Fibroblast of the aortic adventitia (primary cell): Measurements from ENCODE around the gene KIF26B. TPM values are rescaled to one million over a fixed set of nuclear protein-coding genes. Genes with fewer than 3 reads are reported as not detected.
"Not testable (repeated sequence)": the region's sequence is repeated elsewhere in the genome, so short reads cannot be mapped to it uniquely, and the experiment has no call there.

ENCODE experiments used
- DNase-seq: peaks from one replicate; pipeline ENCODE4 v3.0.0-alpha.2; 2010; ENCODE audit warnings: low read depth
- H3K4me3 ChIP-seq: 2 replicates; pipeline ENCODE4 v1.5.1; 2011; ENCODE audit warnings: low read depth, mild to moderate bottlenecking, control low read depth, low read length, moderate library complexity
- total RNA-seq: library from RNA; depleted of rRNA; stranded (reverse); fragments of >200 nt; gene quantifications from 2 replicates; pipeline ENCODE4 v1.2.3, GENCODE V29; 2012; ENCODE audit warnings: low replicate concordance
- TF ChIP-seq, protein P1 (sequence below): IDR thresholded peaks from 2 replicates; pipeline ENCODE4 v1.5.1; 2011; ENCODE audit warnings: mild to moderate bottlenecking, low read length, control low read depth, inconsistent platforms; ENCODE audit not compliant: insufficient read depth

Gene KIF26B
- total RNA-seq, 1 donor, result 4.6 TPM

DNA sequence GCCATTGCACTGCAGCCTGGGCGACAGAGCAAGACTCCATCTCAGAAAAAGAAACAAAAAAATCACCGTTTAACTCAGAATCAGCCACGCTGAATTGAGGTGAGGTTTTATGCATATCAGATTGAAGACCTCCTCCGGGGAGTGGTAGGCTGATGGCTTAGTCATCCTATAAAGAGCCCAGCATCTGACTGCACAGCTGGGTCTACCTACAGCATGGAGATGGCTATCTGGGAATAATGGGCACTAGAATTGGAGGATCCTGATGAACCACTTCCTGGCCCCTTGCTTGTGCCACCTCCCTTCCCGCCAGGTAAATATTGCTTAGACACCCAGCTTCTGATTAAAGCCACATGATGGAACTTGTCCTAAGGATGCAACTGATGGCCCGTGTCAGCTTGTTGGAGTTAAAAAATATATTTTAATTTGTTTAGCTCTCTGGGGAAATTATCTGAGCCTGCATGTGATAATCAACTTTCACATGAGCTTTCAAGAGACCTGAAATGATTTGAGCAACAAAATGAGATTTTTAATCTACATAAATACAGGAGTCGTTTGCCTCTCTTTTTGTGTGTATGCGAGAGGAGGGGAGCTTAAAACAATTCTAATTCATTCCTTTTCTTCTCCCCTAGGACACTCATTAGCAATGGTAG is 157.2 kb downstream of the KIF26B start:
- TF ChIP-seq, protein P1, sequence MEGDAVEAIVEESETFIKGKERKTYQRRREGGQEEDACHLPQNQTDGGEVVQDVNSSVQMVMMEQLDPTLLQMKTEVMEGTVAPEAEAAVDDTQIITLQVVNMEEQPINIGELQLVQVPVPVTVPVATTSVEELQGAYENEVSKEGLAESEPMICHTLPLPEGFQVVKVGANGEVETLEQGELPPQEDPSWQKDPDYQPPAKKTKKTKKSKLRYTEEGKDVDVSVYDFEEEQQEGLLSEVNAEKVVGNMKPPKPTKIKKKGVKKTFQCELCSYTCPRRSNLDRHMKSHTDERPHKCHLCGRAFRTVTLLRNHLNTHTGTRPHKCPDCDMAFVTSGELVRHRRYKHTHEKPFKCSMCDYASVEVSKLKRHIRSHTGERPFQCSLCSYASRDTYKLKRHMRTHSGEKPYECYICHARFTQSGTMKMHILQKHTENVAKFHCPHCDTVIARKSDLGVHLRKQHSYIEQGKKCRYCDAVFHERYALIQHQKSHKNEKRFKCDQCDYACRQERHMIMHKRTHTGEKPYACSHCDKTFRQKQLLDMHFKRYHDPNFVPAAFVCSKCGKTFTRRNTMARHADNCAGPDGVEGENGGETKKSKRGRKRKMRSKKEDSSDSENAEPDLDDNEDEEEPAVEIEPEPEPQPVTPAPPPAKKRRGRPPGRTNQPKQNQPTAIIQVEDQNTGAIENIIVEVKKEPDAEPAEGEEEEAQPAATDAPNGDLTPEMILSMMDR, result no peak
- DNase-seq, result no peak
- H3K4me3 ChIP-seq, result no peak overlapping the region

DNA sequence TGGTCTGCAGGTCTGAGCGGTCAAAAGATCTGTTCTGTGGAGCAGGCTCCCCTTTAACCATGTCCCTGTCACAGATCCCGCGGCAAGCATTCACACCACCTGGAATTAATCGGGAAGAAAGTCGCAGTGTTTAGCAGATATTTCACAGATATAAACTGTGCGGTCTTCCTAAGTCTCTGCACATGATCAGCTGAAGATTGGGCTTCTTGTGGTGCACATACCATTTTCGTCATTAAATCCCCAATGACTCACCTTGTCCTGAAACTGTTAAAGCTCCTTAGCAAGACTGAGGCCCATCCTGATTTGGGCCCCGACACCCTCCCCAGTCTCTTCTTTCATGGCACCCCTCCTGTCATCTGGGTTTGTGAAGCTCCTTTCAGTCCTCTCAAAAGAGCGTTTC is 158.8 kb downstream of the KIF26B start:
- TF ChIP-seq, protein P1, result no peak
- H3K4me3 ChIP-seq, result no peak overlapping the region
- no peak for DNase-seq

DNA sequence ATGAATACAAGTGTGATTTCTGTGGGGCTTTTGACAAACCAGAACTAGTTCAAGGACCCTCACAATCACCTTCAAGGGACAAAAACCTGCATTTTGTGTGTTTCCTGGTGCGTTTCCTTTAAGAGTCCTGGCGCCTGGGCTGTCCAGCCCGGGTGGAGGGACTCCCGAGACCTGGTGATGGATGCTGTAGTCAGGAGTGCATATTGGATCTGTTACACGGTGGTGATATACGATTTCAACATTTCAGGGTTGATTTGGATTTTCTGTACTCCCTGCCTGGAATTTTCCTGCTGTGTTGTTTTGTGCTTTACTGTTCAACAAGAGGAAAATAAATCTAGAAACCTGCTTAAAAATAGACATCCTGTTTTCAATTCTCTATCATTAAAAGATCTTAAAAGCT is 162.0 kb downstream of the KIF26B start:
- TF ChIP-seq, protein P1, result no peak
- no peak for DNase-seq
- no peak overlapping the region for H3K4me3 ChIP-seq

DNA sequence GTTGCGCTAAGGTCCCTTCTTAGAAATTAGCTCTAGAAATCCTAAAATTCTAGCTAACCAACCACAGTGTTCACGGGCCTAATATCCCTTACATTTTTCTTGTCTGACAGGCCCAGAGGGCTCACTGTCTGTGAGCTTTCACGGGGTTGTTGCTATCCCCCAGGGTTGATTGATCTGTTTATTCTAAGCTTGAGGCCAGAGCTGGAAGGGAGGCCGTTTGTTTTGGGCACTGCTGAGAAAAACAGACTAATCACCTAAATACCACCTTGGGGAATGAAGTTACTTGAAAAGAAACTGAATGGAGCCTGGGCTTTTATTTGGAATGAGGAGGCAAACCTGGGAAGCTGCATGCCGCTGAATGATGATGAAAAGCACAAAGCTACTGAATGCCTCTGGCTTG is 162.4 kb downstream of the KIF26B start:
- DNase-seq, result no peak
- TF ChIP-seq, protein P1, result no peak
- no peak overlapping the region for H3K4me3 ChIP-seq

DNA sequence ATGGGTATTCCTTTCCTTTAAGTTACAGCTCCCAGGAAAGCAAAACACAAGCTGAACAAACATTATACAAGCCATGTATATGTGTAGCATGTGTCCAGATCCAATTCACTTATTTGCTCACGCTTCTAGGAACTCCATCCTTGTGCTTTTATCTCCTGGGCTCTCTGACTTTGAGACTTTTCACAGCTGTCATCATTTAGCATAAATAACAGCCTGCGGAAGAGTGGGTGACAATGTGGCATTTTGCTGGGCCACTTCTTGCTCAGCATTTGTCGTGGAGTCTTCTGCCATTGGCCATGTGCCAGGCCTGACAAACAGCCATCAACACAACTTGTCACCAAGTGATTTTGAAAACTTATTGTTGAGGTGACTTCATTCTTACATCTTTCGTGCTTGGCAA is 164.3 kb downstream of the KIF26B start:
- DNase-seq, result no peak
- TF ChIP-seq, protein P1, result no peak
- H3K4me3 ChIP-seq, result no peak overlapping the region

DNA sequence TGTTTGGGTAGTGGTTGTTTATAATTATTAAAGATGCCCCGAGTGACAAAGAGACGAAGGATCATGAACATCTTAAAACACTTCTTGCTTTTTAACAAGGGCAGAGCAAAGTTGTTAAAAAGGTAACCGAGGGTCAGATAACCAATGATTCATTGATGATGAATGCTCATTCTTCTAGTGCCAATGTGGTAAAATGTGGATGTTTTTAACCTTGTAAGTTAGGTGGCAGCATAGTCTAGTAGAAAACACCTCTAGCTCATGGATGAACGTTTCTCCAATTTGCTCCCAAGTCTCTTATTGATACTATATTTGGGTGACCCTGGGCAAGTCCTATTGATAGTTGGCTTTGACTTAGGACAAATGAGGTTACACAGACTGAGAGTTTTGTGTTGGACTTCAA is 167.9 kb downstream of the KIF26B start:
- TF ChIP-seq, protein P1, result no peak
- no peak overlapping the region for H3K4me3 ChIP-seq
- DNase-seq, result peak; percentile 43

DNA sequence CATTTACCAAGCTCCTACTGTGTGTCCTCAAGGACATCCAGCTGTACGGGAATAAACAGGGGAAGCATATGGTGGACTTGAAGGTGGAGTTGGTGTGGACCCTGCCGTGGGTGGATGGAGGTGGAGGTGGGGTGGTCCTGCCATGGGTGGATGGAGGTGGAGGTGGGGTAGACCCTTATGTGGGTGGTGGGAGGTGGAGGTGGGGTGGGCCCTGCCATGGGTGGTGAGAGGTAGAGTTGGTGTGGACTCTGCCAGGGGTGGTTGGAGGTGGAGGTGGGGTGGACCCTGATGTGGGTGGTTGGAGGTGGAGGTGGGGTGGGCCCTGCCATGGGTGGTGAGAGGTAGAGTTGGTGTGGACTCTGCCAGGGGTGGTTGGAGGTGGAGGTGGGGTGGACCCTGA is 169.0 kb downstream of the KIF26B start:
- not testable (repeated sequence) for DNase-seq, H3K4me3 ChIP-seq
